ENCODE results near the gene VPS13D. TPM values are rescaled to one million over a fixed set of nuclear protein-coding genes. Genes with fewer than 3 reads are reported as not detected.

The VPS13D gene
- polyA plus RNA-seq, 1 of the 3 experiments (the other 2 are of a cell fraction): 15.0 TPM

- TF ChIP-seq ZBTB33 (IDR thresholded peaks at IDR 0.05; ENCODE audit: borderline replicate concordance, low read depth): no peak
- no peak for TF ChIP-seq RXRA (IDR thresholded peaks at IDR 0.05; ENCODE audit: borderline replicate concordance, low read depth)
These were observed 321.8 kb downstream of the VPS13D start (continued) for GRCh38 chr1:12551584-12551983.

GRCh38 chr1:12552111-12552888, 322.5 kb downstream of the VPS13D start:
- POLR2A ChIA-PET: no interaction called here
- no peak for TF ChIP-seq MXI1 (IDR thresholded peaks at IDR 0.05; ENCODE audit: low read depth, low read length)
- no peak for TF ChIP-seq RXRA (IDR thresholded peaks at IDR 0.05; ENCODE audit: borderline replicate concordance, low read depth)
- TF ChIP-seq SMC3 (IDR thresholded peaks at IDR 0.05; ENCODE audit: low read depth, low read length): no peak
- TF ChIP-seq TAF1 (IDR thresholded peaks at IDR 0.05; ENCODE audit: borderline replicate concordance, low read depth, low read length): no peak
- no peak for TF ChIP-seq PBX3 (IDR thresholded peaks at IDR 0.05)
- TF ChIP-seq EZH2phosphoT487 (IDR thresholded peaks at IDR 0.05; ENCODE audit: borderline replicate concordance, low read depth): no peak
- no peak for TF ChIP-seq JUND (IDR thresholded peaks at IDR 0.05)
- TF ChIP-seq NRF1 (IDR thresholded peaks at IDR 0.05; ENCODE audit: low read depth, low read length): no peak
- no peak for TF ChIP-seq TCF12 (IDR thresholded peaks at IDR 0.05)
- no peak for TF ChIP-seq ELF1 (IDR thresholded peaks at IDR 0.05)
- no peak for TF ChIP-seq MEF2A (IDR thresholded peaks at IDR 0.05; ENCODE audit: borderline replicate concordance, low read depth)
- no peak for TF ChIP-seq USF2 (IDR thresholded peaks at IDR 0.05; ENCODE audit: borderline replicate concordance, low read depth, low read length)
- no peak for TF ChIP-seq FOXM1 (IDR thresholded peaks at IDR 0.05; ENCODE audit: low read depth)
- no peak for TF ChIP-seq YY1 (IDR thresholded peaks at IDR 0.05; ENCODE audit: low read depth)
- TF ChIP-seq FOSL2 (IDR thresholded peaks at IDR 0.05; ENCODE audit: borderline replicate concordance, low read depth): no peak
- no peak for TF ChIP-seq RAD21 (IDR thresholded peaks at IDR 0.05; ENCODE audit: low read length)
- TF ChIP-seq GABPA (IDR thresholded peaks at IDR 0.05; ENCODE audit: low read depth): no peak
- TF ChIP-seq USF1 (IDR thresholded peaks at IDR 0.05; ENCODE audit: borderline replicate concordance, low read depth): no peak
- TF ChIP-seq REST (IDR thresholded peaks at IDR 0.05; ENCODE audit: low read depth, low read length): no peak
- no peak for TF ChIP-seq NFIC (IDR thresholded peaks at IDR 0.05; ENCODE audit: borderline replicate concordance)
- Histone ChIP-seq H3K27ac (ENCODE audit: low read depth in 2 of 2, low read length in 1 of 2) (no peak overlapping the region; a peak in 1 of 4 replicates), H3K9me2 (no peaks in the 10 kb centered on the region), H3K27me3 (ENCODE audit: insufficient read depth) (no peaks in the 10 kb centered on the region), H3K4me2 (no peak overlapping the region), H3K79me2 (ENCODE audit: insufficient read depth) (no peaks in the 10 kb centered on the region), H4K20me1 (ENCODE audit: insufficient read depth) (no peaks in the 10 kb centered on the region), H3K36me3 (replicated peaks in 1 of 2; ENCODE audit: control insufficient read depth in 1 of 2, insufficient read depth in 2 of 2, low read length in 1 of 2) (no peaks in the 10 kb centered on the region), H3F3A (replicated peaks; ENCODE audit: insufficient read depth) (peaks cover 11% of the 10 kb centered on the region), H3K9ac (no peak overlapping the region), H2AFZ (ENCODE audit: low read depth) (no peak overlapping the region), H3K4me3 (ENCODE audit: low read depth in 2 of 2, low read length in 1 of 2) (no peak overlapping the region), H3K4me1 (ENCODE audit: control insufficient read depth in 1 of 2, insufficient read depth in 2 of 2, low read depth in 1 of 2, low read length in 1 of 2) (peaks cover 9 to 31% of the 10 kb centered on the region in 2 experiments; a peak in 3 of 4 replicates), H3K9me3 (no peaks in the 10 kb centered on the region)
- 91% methylated on average over 19 of the region's 27 CpGs for WGBS (ENCODE audit: low lambda C conversion rate)
- no peak for DNase-seq
- CTCF ChIA-PET: no interaction called here

Data from SK-N-SH (cell line).